Measurements from ENCODE around the gene IGSF21. TPM values are rescaled to one million over a fixed set of nuclear protein-coding genes. Genes with fewer than 3 reads are reported as not detected.

Gene IGSF21
- total RNA-seq, 1 donor from 2014 or later = 1.8 TPM

DNA sequence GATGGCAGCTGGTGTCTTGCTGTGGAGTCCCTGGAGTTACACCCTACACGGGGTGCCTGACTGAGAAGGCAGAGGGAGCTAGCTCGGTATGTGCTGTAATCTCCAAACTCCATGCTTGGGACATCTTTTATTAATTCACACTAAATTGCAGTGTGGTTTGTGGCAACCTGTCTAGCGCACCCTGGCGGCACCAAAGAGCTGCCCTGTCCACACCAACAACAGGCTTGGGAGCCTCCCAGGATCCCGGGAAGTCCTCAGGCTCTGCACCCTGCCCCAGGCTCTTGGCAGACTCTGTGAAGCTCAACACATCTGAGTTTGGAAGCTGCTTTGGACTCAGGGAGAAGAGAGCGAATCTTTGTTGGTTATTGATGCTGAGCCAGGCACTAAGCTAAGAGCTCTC, 138.9 kb downstream of the IGSF21 start:
- DNase-seq (no peak), ATAC-seq (no peak)
- H3K27me3 ChIP-seq (ENCODE audit: low read depth) = peaks cover 5% of the 10 kb centered on the region
- H3K27ac ChIP-seq = no peak overlapping the region
- no peaks in the 10 kb centered on the region for H3K36me3 ChIP-seq
- no peak overlapping the region for H3K4me3 ChIP-seq
- no peak for TF ChIP-seq CTCF (IDR thresholded peaks at IDR 0.05)
- intact Hi-C loops (cut with DNase I) = no loop called here
- H3K9me3 ChIP-seq = no peaks in the 10 kb centered on the region
- no peaks in the 10 kb centered on the region for H3K4me1 ChIP-seq

DNA sequence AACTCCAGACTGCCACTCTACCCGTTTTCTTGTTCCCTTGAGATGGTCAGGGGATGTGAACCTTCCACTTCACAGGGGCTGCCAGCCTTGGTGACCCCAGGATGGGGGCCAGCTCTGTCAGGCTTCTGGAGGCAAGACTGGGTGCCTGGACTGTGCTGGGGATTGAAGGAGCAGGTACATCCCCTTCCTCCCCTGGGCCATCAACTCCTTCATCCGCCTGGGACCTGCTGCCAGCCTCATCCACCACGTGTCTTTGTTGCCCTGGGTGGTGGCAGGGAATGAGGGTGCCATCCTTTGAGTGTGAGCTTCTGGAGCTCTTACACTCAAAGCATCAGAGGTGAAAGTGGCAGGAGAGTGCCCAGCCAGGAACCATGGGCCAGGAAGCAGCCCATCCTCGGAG, 139.6 kb downstream of the IGSF21 start:
- DNase-seq = no peak
- ATAC-seq = no peak
- peaks cover 5% of the 10 kb centered on the region for H3K27me3 ChIP-seq (ENCODE audit: low read depth)
- H3K4me1 ChIP-seq = no peaks in the 10 kb centered on the region
- H3K4me3 ChIP-seq = no peak overlapping the region
- no peaks in the 10 kb centered on the region for H3K36me3 ChIP-seq
- H3K27ac ChIP-seq = no peak overlapping the region
- intact Hi-C loops (cut with DNase I) = no loop called here
- no peaks in the 10 kb centered on the region for H3K9me3 ChIP-seq
- TF ChIP-seq CTCF (IDR thresholded peaks at IDR 0.05) = no peak

- no peak for TF ChIP-seq CTCF (IDR thresholded peaks at IDR 0.05)
- Histone ChIP-seq H3K27ac (no peak overlapping the region), H3K36me3 (no peaks in the 10 kb centered on the region), H3K4me3 (no peak overlapping the region), H3K4me1 (no peaks in the 10 kb centered on the region), H3K27me3 (ENCODE audit: low read depth) (peaks cover 5% of the 10 kb centered on the region), H3K9me3 (no peaks in the 10 kb centered on the region)
- no peak for DNase-seq
- ATAC-seq = no peak
- intact Hi-C loops (cut with DNase I) = no loop called here
Measured at GRCh38 chr1:18249631-18250030, 142.0 kb downstream of the IGSF21 start.

DNA sequence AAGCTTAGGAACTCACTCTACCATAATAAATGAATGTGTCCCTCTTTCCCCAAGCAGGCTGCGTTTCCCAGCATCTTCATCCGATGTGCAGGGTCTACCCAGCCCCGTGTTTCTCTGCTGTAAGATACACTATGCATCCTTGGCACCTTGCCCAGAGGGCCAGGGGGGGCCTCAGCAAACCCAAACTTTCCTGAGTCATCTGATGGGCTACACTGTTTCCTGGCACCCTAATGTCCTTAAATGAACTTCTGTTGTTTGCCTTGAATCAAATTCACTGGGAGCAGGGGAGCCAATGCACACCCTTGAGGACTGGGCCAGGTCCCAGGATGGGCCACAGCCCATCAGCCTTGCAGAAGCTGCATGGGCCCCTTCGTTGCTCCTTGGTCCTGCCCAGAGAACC, 145.5 kb downstream of the IGSF21 start:
- intact Hi-C loops (cut with DNase I) = no loop called here
- H3K36me3 ChIP-seq = no peaks in the 10 kb centered on the region
- H3K9me3 ChIP-seq = no peaks in the 10 kb centered on the region
- ATAC-seq (no peak), DNase-seq (no peak)
- no peak overlapping the region for H3K27ac ChIP-seq
- no peak overlapping the region for H3K4me3 ChIP-seq
- H3K4me1 ChIP-seq = no peaks in the 10 kb centered on the region
- H3K27me3 ChIP-seq (ENCODE audit: low read depth) = peaks cover 5% of the 10 kb centered on the region
- no peak for TF ChIP-seq CTCF (IDR thresholded peaks at IDR 0.05)

GRCh38 chr1:18256282-18257235, 149.0 kb downstream of the IGSF21 start:
- DNase-seq (peak; percentile 50), ATAC-seq (peak in 1 of 2 donors; percentile 41)
- H3K36me3 ChIP-seq = no peaks in the 10 kb centered on the region
- H3K9me3 ChIP-seq = no peaks in the 10 kb centered on the region
- TF ChIP-seq CTCF (IDR thresholded peaks at IDR 0.05) = no peak
- no peak overlapping the region for H3K4me3 ChIP-seq
- H3K4me1 ChIP-seq = no peaks in the 10 kb centered on the region
- peaks cover 7% of the 10 kb centered on the region for H3K27me3 ChIP-seq (ENCODE audit: low read depth)
- H3K27ac ChIP-seq = no peak overlapping the region
- intact Hi-C loops (cut with DNase I) = no loop called here
